GDM1 (cell line): ENCODE measurements around the gene C2orf81.
A peak's percentile ranks its signal among the peaks of the same experiment; 100 is the strongest.
"Not testable (repeated sequence)": the region's sequence is repeated elsewhere in the genome, so short reads cannot be mapped to it uniquely, and the experiment has no call there.

ENCODE experiments used
- DNase-seq: peaks from one replicate; lab custom pipeline; 2025; lab: John Stamatoyannopoulos, UW

The C2orf81 gene

GRCh38 chr2:74421221-74421870 lies at the start of gene C2orf81, which contains the start of gene WDR54:
Gene C2orf81, minus strand, starts transcription at chr2:74421619. Its CDS starts 59 bp downstream, at chr2:74421560.
Gene WDR54, plus strand, starts transcription at chr2:74421730. Its CDS starts 424 bp downstream, at chr2:74422154.
- DNase-seq: peak; percentile 88

- not testable (repeated sequence) for DNase-seq
Observed at GRCh38 chr2:74470742-74471141, 49.3 kb upstream of the C2orf81 start.

GRCh38 chr2:74464406-74464805 lies 43.0 kb upstream of the C2orf81 start:
- DNase-seq: no peak

- DNase-seq: no peak
Observed at GRCh38 chr2:74462786-74463105, 41.3 kb upstream of the C2orf81 start.

- DNase-seq: no peak
Observed at GRCh38 chr2:74462054-74462785, 40.8 kb upstream of the C2orf81 start.

GRCh38 chr2:74461187-74462053 lies 40.0 kb upstream of the C2orf81 start:
- no peak for DNase-seq

- DNase-seq: not testable (repeated sequence)
Observed at GRCh38 chr2:74460187-74460586, 38.8 kb upstream of the C2orf81 start.

- not testable (repeated sequence) for DNase-seq
Observed at GRCh38 chr2:74459503-74460118, 38.2 kb upstream of the C2orf81 start.

GRCh38 chr2:74458938-74459363 lies 37.5 kb upstream of the C2orf81 start:
- no peak for DNase-seq

- DNase-seq: peak; percentile 100
Observed at GRCh38 chr2:74458132-74458937, 36.9 kb upstream of the C2orf81 start, which contains the start of gene WBP1. Gene WBP1, plus strand, starts transcription at chr2:74458438. Its CDS starts 165 bp downstream, at chr2:74458603.

- peak; percentile 62 for DNase-seq
Observed at GRCh38 chr2:74457549-74458131, 36.2 kb upstream of the C2orf81 start.

- no peak for DNase-seq
Observed at GRCh38 chr2:74457129-74457548, 35.7 kb upstream of the C2orf81 start.

- peak; percentile 94 for DNase-seq
Observed at GRCh38 chr2:74454654-74455511, 33.5 kb upstream of the C2orf81 start, which contains the start of gene INO80B. Gene INO80B, plus strand, starts transcription at chr2:74455087. Its CDS starts 30 bp downstream, at chr2:74455117.

GRCh38 chr2:74450570-74451190 lies 29.3 kb upstream of the C2orf81 start:
- no peak for DNase-seq

- DNase-seq: no peak
Observed at GRCh38 chr2:74448771-74449170, 27.4 kb upstream of the C2orf81 start.

GRCh38 chr2:74447230-74447999 lies 26.0 kb upstream of the C2orf81 start:
- no peak for DNase-seq

GRCh38 chr2:74444498-74445318 lies 23.3 kb upstream of the C2orf81 start:
- no peak for DNase-seq
